Measurements from ENCODE around the gene CDC42EP1. TPM values are rescaled to one million over a fixed set of nuclear protein-coding genes. Genes with fewer than 3 reads are reported as not detected.
"Not testable (repeated sequence)": the region's sequence is repeated elsewhere in the genome, so short reads cannot be mapped to it uniquely, and the experiment has no call there.

CDC42EP1 gene
- total RNA-seq, 1 experiment from 2014 or later: 12.7 TPM

DNA sequence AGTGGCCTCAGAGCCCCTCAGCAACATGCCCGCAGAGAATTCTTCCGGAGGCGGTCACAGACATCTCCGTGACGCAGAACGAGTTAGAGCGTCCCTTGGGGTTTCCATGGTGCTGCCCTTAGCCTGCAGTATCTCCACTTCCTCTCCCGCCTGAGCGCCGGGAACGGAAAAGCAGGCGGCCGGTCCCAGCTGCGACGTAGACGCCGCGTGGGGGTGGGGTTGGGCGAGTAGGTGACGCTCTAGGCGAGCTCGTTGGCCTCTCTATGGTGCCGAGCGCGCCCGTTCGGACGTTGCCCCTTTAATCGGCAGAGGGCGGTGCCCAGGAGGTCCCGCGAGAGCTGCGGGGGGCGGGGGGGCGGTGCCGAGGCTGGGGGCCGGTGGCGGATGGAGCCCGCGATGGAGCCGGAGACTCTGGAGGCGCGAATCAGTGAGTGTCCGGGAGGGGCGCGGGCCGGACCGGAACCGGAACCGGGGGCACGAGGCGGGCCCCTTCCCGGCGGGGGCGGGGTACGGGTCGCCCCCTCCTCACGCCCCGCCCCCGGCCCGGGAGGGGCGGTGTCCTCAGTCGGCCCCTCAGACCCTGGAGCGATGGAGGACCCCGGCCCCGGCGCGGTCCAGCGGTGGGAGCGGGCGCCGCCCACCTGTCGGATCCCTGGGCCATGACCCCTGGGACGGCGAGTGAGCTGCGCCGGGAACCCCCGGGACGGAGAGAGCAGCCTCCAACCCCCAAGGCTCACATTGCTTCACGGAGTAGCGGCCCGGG, 48.4 kb downstream of the CDC42EP1 start, which contains the start of gene GGA1 (continued):
- TF ChIP-seq ZBTB43 (CRISPR knock-in tag; IDR thresholded peaks at IDR 0.05): peak; percentile 64; the same call in 1 of the 2 replicates
- TF ChIP-seq TCF7 (CRISPR knock-in tag; IDR thresholded peaks at IDR 0.05; ENCODE audit: low read depth): no peak
- TF ChIP-seq MYBL2 (CRISPR knock-in tag; IDR thresholded peaks at IDR 0.05): peak; percentile 74; the same call in 1 of the 2 replicates
- peak; percentile 78; the same call in 1 of the 2 replicates for TF ChIP-seq MAX (CRISPR knock-in tag; IDR thresholded peaks at IDR 0.05)
- TF ChIP-seq SOX15 (CRISPR knock-in tag; IDR thresholded peaks at IDR 0.05): no peak
- TF ChIP-seq, protein P1, sequence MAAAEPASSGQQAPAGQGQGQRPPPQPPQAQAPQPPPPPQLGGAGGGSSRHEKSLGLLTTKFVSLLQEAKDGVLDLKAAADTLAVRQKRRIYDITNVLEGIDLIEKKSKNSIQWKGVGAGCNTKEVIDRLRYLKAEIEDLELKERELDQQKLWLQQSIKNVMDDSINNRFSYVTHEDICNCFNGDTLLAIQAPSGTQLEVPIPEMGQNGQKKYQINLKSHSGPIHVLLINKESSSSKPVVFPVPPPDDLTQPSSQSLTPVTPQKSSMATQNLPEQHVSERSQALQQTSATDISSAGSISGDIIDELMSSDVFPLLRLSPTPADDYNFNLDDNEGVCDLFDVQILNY (CRISPR knock-in tag; IDR thresholded peaks at IDR 0.05): peak; percentile 80; the same call in 1 of the 2 replicates

DNA sequence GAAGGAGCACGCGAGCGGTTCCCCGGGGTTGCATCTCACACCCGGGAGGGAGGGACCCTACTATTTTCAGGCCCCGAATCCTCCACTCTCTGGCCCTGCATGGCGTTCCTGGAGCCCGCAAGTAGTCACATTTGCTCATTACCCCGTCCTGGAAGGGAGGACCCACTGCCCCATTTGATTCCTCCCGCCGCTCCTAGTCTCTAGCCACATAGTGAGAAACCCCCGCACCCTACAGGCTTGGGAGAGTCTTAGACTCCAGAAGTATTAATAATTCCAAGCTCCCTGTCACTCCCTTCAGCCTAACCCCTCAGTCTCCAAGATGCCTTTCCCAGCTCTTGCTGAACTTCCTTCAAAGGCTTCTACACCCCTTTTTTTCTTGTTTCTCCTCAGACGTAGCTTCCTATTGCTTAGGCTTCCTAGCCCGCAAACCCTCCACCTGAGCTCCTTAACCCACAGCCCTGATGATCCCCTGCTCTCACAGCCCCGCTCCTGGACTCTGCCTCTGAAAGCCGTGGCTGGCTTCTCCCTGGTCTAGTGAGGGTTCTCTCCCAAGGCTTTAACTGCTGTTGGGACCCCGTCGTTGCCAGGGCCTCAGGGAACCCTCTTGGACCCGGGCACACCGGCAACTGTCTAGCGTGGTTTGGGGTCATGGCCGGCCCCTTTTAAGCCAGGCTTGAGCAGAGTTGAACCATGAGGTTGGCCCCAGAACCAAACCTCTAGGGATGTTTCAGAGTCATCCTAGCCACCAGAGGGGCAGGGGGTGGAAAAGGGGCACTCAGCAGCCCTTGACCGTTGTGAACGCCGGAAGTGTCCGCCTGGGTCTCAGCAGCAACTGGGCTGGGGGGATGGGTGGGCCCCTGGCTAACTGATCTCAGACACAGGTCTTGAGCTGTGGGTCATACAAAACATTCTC, 49.2 kb downstream of the CDC42EP1 start:
- H3K4me3 Mint-ChIP-seq: peak overlapping the region; percentile 90
- peaks cover 2% of the 10 kb centered on the region; the same call in 1 of the 2 replicates for H3K36me3 Mint-ChIP-seq
- H3K27me3 Mint-ChIP-seq (ENCODE audit: low read depth): no peaks in the 10 kb centered on the region
- peak overlapping the region; percentile 45 for H3K27ac Mint-ChIP-seq
- no peaks in the 10 kb centered on the region for H3K9me3 Mint-ChIP-seq
- DNase-seq (ENCODE audit: low spot score) (no peak), ATAC-seq (no peak)
- CTCF ChIA-PET: interaction anchor here (0.7 to 4.6 kb wide), 18 partner anchors 10 to 254 kb away, joined by 3 to 99 read pairs (median 8); partner anchors contain the start of genes LGALS2, NOL12, PDXP and SH3BP1
- POLR2A ChIA-PET: interaction anchor here (0.6 to 3.1 kb wide), 8 partner anchors 17 to 607 kb away, joined by 3 to 19 read pairs (median 6); partner anchors contain the start of genes CDC42EP1, NOL12, PDXP and TRIOBP
- H3K4me1 Mint-ChIP-seq: peaks cover 18% of the 10 kb centered on the region
- TF ChIP-seq, protein P2, sequence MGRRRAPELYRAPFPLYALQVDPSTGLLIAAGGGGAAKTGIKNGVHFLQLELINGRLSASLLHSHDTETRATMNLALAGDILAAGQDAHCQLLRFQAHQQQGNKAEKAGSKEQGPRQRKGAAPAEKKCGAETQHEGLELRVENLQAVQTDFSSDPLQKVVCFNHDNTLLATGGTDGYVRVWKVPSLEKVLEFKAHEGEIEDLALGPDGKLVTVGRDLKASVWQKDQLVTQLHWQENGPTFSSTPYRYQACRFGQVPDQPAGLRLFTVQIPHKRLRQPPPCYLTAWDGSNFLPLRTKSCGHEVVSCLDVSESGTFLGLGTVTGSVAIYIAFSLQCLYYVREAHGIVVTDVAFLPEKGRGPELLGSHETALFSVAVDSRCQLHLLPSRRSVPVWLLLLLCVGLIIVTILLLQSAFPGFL (CRISPR knock-in tag; IDR thresholded peaks at IDR 0.05; ENCODE audit: borderline replicate concordance): no peak
- no peak for TF ChIP-seq ZNF232 (CRISPR knock-in tag; IDR thresholded peaks at IDR 0.05)
- no peak for TF ChIP-seq AR (CRISPR knock-in tag; IDR thresholded peaks at IDR 0.05)
- TF ChIP-seq GABPB1 (CRISPR knock-in tag; IDR thresholded peaks at IDR 0.05): no peak
- TF ChIP-seq ATF1 (CRISPR knock-in tag; IDR thresholded peaks at IDR 0.05): no peak
- TF ChIP-seq TP53 (CRISPR knock-in tag; IDR thresholded peaks at IDR 0.05): no peak
- TF ChIP-seq, protein P3, sequence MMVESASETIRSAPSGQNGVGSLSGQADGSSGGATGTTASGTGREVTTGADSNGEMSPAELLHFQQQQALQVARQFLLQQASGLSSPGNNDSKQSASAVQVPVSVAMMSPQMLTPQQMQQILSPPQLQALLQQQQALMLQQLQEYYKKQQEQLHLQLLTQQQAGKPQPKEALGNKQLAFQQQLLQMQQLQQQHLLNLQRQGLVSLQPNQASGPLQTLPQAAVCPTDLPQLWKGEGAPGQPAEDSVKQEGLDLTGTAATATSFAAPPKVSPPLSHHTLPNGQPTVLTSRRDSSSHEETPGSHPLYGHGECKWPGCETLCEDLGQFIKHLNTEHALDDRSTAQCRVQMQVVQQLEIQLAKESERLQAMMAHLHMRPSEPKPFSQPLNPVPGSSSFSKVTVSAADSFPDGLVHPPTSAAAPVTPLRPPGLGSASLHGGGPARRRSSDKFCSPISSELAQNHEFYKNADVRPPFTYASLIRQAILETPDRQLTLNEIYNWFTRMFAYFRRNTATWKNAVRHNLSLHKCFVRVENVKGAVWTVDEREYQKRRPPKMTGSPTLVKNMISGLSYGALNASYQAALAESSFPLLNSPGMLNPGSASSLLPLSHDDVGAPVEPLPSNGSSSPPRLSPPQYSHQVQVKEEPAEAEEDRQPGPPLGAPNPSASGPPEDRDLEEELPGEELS (CRISPR knock-in tag; IDR thresholded peaks at IDR 0.05): no peak

- Mint-ChIP-seq H3K27ac (0 out of 2 replicates have a peak overlapping the region, but pooled peaks have one; percentile 45), H3K4me1 (peaks cover 18% of the 10 kb centered on the region), H3K4me3 (peak overlapping the region; percentile 90)
- H3K27me3 Mint-ChIP-seq (ENCODE audit: low read depth); H3K36me3 Mint-ChIP-seq; ATAC-seq; H3K9me3 Mint-ChIP-seq; DNase-seq (ENCODE audit: low spot score); POLR2A ChIA-PET: not testable (repeated sequence)
- CTCF ChIA-PET: interaction anchor here (0.7 to 4.6 kb wide), 6 partner anchors 13 to 60 kb away, joined by 3 to 56 read pairs (median 16); partner anchors contain the start of gene SH3BP1
Measured at GRCh38 chr22:37610153-37610475, 49.8 kb downstream of the CDC42EP1 start.

All from WTC11 (cell line).